GM15510 (cell line): ENCODE measurements around the gene LBR.

Experiments used
- POLR2A ChIP-seq: IDR thresholded peaks from 3 replicates; pipeline ENCODE4 v1.6.1; 2011; ENCODE audit warnings: borderline replicate concordance; ENCODE audit not compliant: insufficient read length; ENCODE audit errors: extremely low read depth

The LBR gene

DNA sequence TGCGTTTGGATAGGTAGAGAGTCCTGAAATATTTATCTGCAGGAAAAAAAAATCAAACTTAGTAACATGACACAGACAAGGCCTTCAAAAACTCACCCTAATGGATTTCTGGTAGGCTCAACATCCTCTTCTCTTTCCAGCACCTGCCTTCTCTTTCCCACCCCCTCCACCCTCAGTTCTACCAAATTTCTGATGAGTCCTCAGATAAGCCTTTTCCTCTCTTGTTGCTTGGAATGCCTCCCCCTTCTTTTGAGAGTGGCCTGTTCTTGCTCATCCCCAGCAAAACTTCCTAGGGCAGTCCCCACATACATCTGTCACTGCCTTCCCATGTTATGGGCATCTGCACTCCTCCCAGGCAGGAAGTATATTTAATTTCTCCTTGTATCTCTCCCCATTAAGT is 7.6 kb upstream of the LBR start:
- no peak for TF ChIP-seq POLR2A

DNA sequence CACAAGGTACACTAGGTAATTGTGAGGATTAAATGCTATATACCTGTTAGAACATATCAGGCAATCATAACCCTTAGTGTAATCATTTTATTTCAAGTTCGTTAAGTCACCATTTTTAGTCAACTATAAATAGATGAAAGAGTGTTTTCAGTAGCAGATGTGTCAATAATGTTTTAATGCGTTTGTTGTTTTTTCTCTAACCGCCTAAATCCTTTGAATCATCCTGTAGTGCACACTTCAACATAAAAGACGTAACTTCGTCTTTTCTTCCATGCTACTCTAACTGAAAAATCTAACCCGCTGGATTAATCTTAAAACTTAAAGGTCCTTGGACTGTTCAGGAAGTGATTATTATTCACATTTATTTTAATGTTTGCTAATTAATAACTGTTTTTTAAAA is 7.2 kb upstream of the LBR start:
- no peak for TF ChIP-seq POLR2A

DNA sequence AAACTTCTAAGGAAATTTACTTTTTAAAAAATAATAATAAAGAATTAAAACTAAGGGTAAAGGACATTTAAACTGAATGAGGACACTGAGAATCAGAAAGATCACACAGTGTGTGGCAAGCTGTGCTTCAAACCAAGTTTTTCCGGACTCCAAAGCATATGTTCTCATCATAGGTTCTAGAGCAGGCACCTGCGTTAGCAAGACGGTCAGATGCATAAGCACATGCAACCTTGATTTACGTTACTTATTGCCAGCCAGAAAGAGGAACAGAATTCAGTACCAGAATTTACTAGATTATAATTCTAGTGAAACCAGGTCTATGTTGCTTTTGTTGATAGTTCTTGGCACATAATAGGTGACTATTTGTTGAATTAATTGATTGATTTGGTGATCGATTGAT is 6.2 kb upstream of the LBR start:
- TF ChIP-seq POLR2A: no peak

DNA sequence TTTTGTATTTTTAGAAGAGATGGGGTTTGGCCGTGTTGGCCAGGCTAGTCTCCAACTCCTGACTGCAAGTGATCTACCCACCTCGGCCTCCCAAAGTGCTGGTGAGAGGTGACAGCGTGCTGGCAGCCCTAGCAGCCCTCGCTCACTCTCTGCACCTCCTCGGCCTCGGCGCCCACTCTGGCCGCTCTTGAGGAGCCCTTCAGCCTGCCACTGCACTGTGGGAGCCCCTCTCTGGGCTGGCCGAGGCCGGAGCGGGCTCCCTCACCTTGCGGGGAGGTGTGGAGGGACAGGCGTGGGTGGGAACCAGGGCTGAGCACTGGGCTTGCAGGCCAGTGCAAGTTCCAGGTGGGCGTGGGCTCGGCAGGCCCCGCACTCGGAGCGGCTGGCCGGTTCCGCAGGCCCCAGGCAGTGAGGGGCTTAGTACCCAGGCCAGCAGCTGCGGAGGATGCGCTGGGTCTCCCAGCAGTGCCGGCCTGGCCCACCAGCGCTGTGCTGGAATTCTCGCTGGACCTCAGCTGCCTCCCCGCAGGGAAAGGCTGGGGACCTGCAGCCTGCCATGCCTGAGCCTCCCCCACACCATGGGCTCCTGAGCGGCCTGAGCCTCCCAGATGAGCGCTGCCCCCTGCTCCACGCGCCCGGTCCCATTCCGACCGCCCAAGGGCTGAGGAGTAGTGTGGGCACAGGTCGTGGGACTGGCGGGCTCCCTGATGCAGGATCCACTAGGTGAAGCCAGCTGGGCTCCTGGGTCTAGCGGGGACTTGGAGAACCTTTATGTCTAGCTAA is 3.4 kb upstream of the LBR start:
- TF ChIP-seq POLR2A: no peak

DNA sequence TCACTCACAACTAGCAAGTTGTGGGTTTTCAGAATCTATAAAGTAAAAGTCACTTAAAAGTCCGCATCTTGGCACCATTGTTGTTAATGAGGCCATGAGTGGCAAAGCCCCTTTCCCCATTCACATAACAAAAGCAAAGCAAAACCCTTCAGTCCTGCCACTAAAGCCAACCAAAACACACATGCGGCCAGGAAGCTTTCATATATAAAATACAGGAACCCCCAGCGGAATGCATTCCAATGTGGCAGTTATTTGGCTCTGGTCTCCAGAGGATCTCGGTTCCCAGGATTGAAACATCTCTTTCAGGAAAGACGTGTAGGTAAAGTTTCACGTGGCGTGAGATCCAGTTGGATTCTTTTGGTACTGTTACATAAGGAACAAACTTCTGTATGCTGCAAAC is 2.5 kb upstream of the LBR start:
- no peak for TF ChIP-seq POLR2A

DNA sequence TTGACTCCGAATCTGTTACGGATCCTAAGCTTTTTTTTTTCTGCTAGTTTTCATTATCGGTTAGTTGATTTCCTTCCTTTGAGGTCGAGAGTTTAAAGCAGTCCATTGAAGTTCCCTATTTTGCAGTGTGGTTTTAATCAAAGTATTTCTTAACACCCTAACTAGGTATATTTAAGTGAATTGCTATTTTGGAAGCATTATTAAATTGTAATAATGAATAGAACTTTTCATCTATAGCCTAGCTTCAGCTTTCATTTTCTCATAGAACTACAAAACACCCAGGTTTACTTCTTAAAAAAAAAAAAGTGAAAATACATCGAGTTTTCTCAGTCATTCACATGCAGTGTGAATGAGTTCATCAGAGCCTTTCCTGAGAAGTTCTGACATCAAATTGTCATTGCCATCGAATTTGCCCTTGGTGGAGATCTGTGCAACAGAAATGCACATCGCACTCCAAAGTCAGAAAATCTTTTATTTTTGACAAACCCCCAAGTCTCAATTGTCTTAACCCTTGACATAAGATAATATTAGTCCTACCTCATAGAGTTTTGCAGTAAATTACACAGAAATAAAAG is 1.1 kb upstream of the LBR start:
- no peak for TF ChIP-seq POLR2A

DNA sequence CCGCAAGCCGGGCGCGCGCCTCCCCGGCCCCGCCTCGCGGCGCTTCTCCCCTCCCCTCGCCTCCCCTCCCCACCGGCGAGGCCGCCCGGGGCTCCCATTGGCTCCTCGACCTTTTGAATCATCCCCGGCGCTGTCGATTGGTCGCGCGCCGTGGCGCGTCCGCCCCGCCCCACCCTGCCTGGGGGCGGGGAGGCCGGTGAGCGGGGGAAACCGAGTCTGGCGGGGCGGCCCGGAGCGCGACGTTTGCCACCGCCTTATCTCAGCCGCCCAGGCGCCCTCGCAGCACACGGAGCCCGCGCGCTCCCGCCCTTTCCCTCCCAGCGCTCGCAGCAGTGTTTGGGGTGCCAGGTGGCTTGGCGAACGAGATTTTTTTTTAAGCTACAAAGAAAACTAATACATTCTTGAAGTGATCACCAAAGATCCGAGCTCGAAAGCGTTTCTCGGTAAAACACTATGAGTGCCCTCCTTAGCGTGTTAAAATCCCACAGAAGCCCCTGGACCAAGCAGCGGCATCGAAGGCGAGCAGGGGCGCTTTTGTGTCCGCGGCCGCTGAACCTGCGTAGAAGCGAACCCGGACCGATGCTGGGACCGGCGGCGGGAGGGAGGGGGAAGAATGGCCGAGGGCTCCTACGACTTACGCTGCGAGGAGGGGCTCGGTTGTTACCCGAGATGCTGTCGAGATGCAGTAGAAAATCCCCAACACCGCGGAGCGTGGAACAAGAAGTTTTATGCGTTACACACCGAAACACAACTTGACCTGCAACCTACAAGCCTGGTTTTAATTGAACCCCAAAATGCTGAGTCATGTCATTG is 436 bp upstream of the LBR start:
- peak; percentile 88 for TF ChIP-seq POLR2A

DNA sequence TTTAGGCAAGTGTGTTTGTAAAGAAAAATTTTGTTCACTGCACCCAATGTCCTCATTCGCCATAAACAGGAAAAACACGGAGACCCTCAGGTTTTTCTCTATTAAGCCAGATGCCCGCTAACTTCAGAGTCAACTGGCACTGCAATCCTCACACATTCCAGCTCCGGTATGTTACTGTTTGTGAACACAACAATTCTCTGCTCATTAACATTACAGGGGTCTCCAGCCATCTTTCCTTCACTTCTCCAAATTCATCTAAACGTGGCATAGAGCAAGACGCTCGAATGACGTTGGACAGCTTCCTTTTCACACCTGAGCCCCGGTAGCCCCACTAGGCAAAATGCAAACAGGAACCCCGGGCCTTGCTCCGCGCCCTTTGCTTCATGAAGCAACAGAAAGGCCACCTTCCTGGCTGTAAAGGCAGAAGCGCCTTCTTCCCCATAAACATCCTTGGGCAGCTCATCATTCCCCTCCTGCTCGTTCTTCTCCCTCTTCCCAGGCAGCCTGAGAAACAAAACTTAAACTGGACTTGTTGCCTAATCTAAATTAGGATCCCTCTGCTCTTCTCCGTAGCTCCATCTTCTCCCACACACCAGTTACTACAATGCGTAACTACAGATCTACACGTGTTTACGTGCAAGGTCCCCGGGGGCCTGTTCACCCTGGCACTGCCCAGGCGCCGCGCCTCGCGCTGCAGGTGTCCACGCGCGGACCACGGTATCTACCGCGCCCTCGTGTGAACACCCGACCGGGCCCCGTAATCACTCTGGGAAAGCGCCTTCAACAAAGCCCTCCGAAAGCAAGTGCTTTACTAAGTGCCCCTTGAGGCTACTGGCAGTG is 1.2 kb downstream of the LBR start:
- no peak for TF ChIP-seq POLR2A

DNA sequence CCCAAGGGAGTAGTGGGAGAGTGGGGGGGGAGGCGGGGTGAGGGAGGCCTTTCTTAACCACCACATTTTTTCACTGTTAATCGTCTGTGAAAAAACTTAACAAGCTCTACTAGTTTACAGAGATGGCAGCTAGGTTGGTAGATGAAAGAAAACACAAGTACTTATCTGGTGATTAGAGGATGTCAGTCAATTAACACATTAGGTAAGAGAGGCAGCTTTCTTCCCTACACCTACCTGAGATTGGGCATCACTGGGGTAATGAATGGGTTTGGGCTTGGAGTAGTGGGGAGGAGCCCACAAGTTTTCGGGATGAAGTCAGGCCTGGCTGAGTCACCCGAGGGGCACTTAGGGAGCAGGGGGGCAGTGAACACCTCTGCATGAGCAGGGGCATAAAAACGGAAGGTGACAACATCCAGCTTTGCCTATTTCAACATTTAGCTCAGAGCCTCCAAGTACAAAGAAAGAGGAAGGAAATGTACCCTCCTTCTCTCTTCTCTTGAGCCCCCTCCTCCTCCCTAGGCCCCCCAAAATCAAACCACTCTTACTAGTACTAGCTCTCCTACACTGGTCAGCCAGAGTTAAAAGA is 2.5 kb downstream of the LBR start:
- TF ChIP-seq POLR2A: no peak

DNA sequence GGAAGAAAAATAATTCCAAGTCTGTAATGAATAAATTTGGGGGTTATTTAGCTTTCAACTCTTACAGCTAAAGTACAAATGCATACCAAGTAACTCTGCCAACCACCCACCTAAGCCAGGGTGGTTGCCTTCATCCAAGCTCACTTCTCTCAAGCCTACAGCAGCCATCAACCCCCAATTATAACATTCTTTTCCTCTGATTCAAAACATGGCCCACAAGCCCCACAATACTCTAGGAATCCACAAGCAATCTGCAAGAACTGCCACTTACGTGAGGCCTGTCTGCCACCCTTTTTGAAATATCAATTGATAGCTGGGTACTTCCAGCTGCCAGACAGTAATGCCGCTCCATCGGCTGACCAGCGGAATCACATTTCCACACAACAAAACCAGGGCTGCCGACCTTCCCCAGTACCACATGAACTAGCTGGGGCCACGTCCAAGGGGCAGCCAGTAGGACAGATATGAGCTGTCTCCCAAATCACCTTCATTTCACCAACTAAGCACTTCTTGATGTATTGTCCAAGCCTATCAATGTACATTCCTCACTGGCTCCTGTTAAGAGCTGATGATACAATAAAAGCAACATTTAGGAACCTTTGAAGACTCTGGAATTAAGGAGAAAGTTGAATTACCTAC is 3.2 kb downstream of the LBR start:
- no peak for TF ChIP-seq POLR2A

DNA sequence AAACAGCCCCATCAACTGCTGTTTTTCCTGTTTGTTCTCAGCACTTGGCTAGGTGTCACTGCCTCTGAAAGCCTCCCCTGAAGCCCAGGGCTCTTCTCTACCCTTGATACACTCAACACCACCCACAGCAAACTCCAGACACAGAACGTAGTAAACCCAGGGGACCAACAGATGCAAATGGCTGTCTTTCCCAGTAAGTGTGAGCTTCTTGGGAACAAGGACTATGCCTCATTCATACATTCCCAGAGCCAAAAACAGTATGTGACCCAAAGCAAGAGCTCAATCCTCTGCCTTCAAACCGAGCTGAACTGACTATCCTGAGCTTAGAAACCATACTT is 4.4 kb downstream of the LBR start:
- no peak for TF ChIP-seq POLR2A

DNA sequence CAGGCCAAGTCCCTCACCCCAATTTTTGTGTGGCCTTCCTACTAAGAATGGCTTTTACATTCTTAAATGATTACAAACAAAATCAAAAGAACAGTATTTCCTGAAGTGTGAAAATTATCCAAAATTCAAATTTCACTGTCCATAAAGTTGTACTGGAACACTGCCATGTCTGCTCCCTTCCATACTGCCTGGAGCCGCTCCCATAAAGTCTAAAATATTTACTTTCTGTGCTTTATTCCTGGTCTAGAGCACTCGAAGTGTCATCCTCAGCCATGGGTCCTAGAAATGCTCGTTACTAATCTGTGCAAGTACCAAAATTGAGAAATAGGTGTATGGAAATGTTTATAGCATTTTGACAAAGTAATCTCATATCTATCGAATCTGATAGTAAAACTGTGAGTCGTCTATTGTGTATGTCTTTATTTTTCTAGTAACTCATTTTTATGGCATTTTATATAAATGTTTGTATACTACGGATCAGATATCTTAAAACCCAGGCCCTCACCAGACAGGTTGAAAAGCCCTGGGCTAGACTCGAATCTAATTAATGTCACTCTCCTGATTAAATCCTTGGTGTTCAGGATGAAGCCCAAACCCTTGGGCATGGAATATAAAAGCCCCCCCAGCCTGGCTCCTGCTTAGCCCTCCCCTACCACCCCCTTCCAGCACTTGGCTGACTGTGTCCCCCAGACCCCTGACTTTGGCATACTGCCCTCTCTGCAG is 4.9 kb downstream of the LBR start:
- no peak for TF ChIP-seq POLR2A

DNA sequence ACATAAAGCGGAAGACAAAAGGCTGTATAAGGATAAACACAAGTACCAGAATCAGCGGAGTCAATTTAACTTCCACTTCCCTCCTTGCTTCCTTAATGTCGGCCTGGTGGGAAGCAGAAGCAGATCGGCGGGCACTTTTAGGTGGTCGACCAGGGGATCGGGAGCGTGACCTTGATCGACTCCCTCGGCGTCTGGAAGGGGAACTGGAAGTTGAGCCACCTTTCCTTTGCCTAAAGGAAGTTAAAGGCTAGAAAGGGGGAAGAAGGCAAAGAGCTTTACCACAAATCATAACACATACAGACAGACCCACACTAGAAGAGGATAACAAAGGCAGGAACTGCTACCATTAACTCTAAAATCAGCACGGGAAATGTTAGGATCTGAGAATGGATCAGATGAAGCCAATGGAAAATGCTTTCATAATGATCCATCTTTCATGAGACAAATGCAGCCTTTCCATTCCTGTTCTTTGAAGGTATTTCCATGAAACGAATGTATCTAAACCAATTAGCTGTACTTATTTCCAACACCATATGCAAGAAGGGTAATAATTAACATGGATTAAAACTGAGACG is 5.7 kb downstream of the LBR start:
- no peak for TF ChIP-seq POLR2A
